GM21526 (cell line): ENCODE results near the gene MERTK.
"Not testable (repeated sequence)": the region's sequence is repeated elsewhere in the genome, so short reads cannot be mapped to it uniquely, and the experiment has no call there.

Source experiments
- ATAC-seq: cut with Tn5 transposase; IDR thresholded peaks from one replicate; pipeline ENCODE4 v1.9.1; 2021; ENCODE audit warnings: moderate library complexity; ENCODE audit not compliant: unreplicated experiment, low FRiP score

Gene MERTK

GRCh38 chr2:112061840-112062239 is 163.4 kb downstream of the MERTK start:
- no peak for ATAC-seq

DNA sequence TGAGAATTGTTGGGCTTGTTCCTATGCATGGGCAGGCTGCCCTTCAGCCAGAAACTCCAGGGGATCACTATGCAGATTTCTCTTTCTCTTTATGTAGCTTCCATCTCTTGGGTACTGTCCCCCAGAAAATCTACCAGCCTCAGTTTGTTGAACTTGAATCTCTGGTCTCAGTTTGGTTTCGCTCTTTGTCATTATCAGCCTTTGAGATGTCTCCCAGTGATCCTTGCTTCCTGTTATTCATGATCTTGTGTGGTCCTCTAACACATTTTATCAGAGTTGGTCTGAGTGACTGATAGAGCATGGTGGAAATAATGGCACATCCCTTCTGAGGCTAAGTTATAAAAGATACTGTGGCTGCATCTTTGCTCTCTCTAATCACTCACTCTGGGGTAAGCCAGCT is 164.5 kb downstream of the MERTK start:
- ATAC-seq = no peak

- ATAC-seq = no peak
These were observed 167.1 kb downstream of the MERTK start for GRCh38 chr2:112065486-112065885.

DNA sequence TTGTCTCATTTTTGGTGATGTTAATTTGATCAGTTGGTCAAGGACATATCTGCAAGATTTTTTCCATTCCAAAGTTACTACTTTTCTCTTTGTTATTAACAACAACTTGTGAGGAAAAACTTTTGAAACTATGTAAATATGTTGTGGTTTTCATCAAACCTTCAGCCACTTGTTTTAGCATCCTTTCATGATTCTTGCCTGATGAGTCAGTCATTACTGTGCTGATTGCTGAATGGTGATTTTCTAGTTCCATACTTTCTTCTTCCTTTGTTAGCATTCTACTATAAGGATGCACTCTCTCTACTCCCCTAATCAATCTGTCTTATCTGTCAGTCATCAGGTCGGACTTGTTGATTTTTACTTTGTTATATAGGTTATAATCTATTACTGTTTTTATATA is 167.6 kb downstream of the MERTK start:
- no peak for ATAC-seq

- not testable (repeated sequence) for ATAC-seq
These were observed 171.4 kb downstream of the MERTK start for GRCh38 chr2:112069794-112070193.

GRCh38 chr2:112073875-112074274 is 175.5 kb downstream of the MERTK start:
- no peak for ATAC-seq

- no peak for ATAC-seq
These were observed 176.1 kb downstream of the MERTK start for GRCh38 chr2:112074506-112074905.

DNA sequence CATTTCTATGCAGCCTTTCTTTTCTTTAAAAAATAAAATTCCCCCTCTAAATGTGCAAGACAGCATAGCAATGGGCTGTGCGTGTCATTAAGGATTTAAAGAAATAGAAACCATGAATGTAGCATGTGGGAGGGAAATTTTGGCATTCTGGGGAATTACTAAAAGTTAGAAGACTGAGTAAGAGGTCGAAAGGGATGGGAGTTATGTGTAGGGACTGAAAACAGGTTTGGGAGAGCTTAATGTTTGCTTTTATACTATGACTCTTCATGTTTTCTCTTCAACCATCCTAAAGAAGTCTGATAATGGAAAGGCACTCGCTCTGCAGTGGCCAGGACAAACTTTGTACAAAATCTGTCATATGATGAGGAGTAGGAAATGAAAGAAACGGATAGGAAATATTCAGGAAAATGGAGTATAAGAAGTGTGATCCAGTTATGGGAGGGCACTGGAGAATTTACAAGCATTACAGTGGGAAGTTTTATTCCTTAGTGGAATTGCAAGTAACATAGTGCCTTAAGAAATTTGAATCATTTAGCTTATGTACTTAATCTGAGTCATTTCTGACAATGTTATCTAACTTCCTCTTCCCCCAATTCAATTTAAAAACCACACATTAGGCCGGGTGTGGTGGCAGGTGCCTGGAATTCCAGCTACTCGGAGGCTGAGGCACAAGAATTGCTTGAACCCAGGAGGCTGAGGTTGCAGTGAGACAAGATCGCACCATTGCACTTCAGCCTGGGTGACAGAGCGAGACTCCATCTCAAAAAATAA is 177.3 kb downstream of the MERTK start:
- ATAC-seq = no peak

GRCh38 chr2:112077814-112078213 is 179.4 kb downstream of the MERTK start:
- no peak for ATAC-seq
